Hepatocyte (in vitro differentiated cells): ENCODE results near the gene ANKRD28.

Experiments used
- CTCF ChIP-seq: fragments of 200-600 bp; sonication (generic); IDR thresholded peaks from 2 replicates; pipeline ENCODE4 v1.5.1; 2016; ENCODE audit warnings: antibody characterized with exemption, mild to moderate bottlenecking; ENCODE audit not compliant: poor library complexity
- EZH2 ChIP-seq: fragments of 200-600 bp; sonication (generic); IDR thresholded peaks from 2 replicates; pipeline ENCODE4 v1.6.1; 2016; ENCODE audit warnings: antibody characterized with exemption, mild to moderate bottlenecking, borderline replicate concordance

DNA sequence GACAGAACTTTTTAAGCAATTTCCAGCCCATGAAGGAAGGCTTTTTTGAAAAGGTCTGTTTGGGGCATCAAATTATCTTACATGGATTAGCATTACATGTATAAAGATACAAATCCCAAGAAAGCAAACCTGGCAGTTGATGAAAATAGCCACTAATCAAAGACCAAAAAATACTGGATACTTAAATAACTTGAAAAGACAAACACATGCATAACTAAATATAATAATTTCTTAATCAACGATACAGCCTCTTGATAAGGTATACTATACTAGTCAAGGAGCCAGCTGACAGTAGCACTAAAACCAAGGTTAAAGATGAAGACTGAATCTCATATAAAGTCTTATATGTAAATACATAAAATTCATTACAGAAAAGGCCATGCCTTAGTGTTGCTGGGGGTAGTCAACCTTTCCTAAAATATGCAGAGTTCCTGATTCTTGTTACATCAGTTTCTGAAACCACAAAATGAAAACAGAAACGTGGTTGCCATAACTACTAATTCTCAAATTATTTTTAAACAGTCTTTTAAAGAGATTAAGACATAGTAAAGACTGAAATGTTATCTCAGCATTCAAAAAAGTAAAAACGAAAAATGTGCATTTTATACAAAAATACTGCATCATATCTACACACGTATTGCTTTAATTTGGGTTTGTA is 2.0 kb downstream of the ANKRD28 start:
- no peak for TF ChIP-seq CTCF
- no peak for TF ChIP-seq EZH2
